NCI-H146 treated with DMSO at 0.1 percent for 48 hours (cell line): ENCODE data around the gene BPHL.
"Not testable (repeated sequence)": the region's sequence is repeated elsewhere in the genome, so short reads cannot be mapped to it uniquely, and the experiment has no call there.

Source experiments
- DNase-seq: peaks from one replicate; lab custom pipeline; 2025; ENCODE audit not compliant: unreplicated experiment; lab: John Stamatoyannopoulos, UW

Gene BPHL

GRCh38 chr6:3155416-3155815 is 36.9 kb downstream of the BPHL start:
- DNase-seq: not testable (repeated sequence)

GRCh38 chr6:3156184-3157130 is 37.9 kb downstream of the BPHL start:
- DNase-seq: peak; percentile 19

- peak; percentile 47 for DNase-seq
Measured at GRCh38 chr6:3157131-3157933, 38.8 kb downstream of the BPHL start, which contains the start of gene TUBB2A. Gene TUBB2A, minus strand, starts transcription at chr6:3157544. Its CDS starts 81 bp downstream, at chr6:3157463.

GRCh38 chr6:3159805-3160781 is 41.6 kb downstream of the BPHL start:
- DNase-seq: peak; percentile 65

GRCh38 chr6:3162067-3162497 is 43.6 kb downstream of the BPHL start:
- no peak for DNase-seq

- peak; percentile 88 for DNase-seq
Measured at GRCh38 chr6:3162565-3163247, 44.2 kb downstream of the BPHL start.

GRCh38 chr6:3163248-3163594 is 44.7 kb downstream of the BPHL start:
- DNase-seq: no peak

- no peak for DNase-seq
Measured at GRCh38 chr6:3164388-3164787, 45.9 kb downstream of the BPHL start.

GRCh38 chr6:3165631-3166534 is 47.4 kb downstream of the BPHL start:
- no peak for DNase-seq

GRCh38 chr6:3166535-3167225 is 48.2 kb downstream of the BPHL start:
- not testable (repeated sequence) for DNase-seq

GRCh38 chr6:3168046-3168445 is 49.5 kb downstream of the BPHL start:
- DNase-seq: not testable (repeated sequence)

- DNase-seq: not testable (repeated sequence)
Measured at GRCh38 chr6:3170676-3171075, 52.2 kb downstream of the BPHL start.

- not testable (repeated sequence) for DNase-seq
Measured at GRCh38 chr6:3171313-3172175, 53.0 kb downstream of the BPHL start.

GRCh38 chr6:3172789-3173188 is 54.3 kb downstream of the BPHL start:
- not testable (repeated sequence) for DNase-seq

- not testable (repeated sequence) for DNase-seq
Measured at GRCh38 chr6:3173636-3174089, 55.2 kb downstream of the BPHL start.

- no peak for DNase-seq
Measured at GRCh38 chr6:3175715-3176402, 57.3 kb downstream of the BPHL start.
